MM.1S (cell line): ENCODE measurements around the gene NELL2.

Source experiments
- DNase-seq: peaks from one replicate; pipeline ENCODE4 v3.0.0-alpha.2; 2015
- H2AFZ ChIP-seq: fragments of 300-600 bp; sonication (generic); 2 replicates; pipeline ENCODE4 v1.6.0; 2016; ENCODE audit warnings: antibody characterized with exemption, low read length
- H3F3A ChIP-seq: fragments of 300-600 bp; sonication (generic); 2 replicates; pipeline ENCODE4 v1.6.1; 2016; ENCODE audit warnings: mild to moderate bottlenecking, antibody characterized with exemption, low read length, moderate library complexity, mixed read lengths; ENCODE audit not compliant: insufficient read depth
- H3K27ac ChIP-seq: fragments of 300-600 bp; sonication (generic); 2 replicates; pipeline ENCODE4 v1.5.1; 2016; ENCODE audit warnings: mild to moderate bottlenecking, low read length
- H3K27me3 ChIP-seq: fragments of 300-600 bp; sonication (generic); replicated peaks from 2 replicates; pipeline ENCODE4 v1.6.0; 2016; ENCODE audit warnings: low read length; ENCODE audit not compliant: insufficient read depth
- H3K36me3 ChIP-seq: fragments of 300-600 bp; sonication (generic); replicated peaks from 2 replicates; pipeline ENCODE4 v1.6.1; 2016; ENCODE audit warnings: mild to moderate bottlenecking, low read length, mixed read lengths; ENCODE audit not compliant: insufficient read depth
- H3K4me1 ChIP-seq: fragments of 300-600 bp; sonication (generic); 2 replicates; pipeline ENCODE4 v1.6.1; 2016; ENCODE audit warnings: low read length, mixed read lengths
- H3K4me2 ChIP-seq: fragments of 300-600 bp; sonication (generic); 2 replicates; pipeline ENCODE4 v1.6.0; 2016; ENCODE audit warnings: low read depth, low read length
- H3K4me3 ChIP-seq: fragments of 300-600 bp; sonication (generic); 2 replicates; pipeline ENCODE4 v1.5.1; 2016; ENCODE audit warnings: low read length, mixed read lengths
- H3K79me2 ChIP-seq: fragments of 300-600 bp; sonication (generic); 2 replicates; pipeline ENCODE4 v1.6.1; 2016; ENCODE audit warnings: mixed run types, low read length, mixed read lengths
- H3K9ac ChIP-seq: fragments of 300-600 bp; sonication (generic); 2 replicates; pipeline ENCODE4 v1.6.1; 2016; ENCODE audit warnings: low read length, mixed read lengths
- H3K9me2 ChIP-seq: fragments of 300-600 bp; sonication (generic); replicated peaks from 2 replicates; pipeline ENCODE4 v1.6.1; 2016; ENCODE audit warnings: mild to moderate bottlenecking, low read length, mixed read lengths; ENCODE audit not compliant: insufficient read depth
- H3K9me3 ChIP-seq: fragments of 300-600 bp; sonication (generic); replicated peaks from 2 replicates; pipeline ENCODE4 v1.6.1; 2016; ENCODE audit warnings: mild to moderate bottlenecking, low read length, mixed read lengths; ENCODE audit not compliant: insufficient read depth
- H4K20me1 ChIP-seq: fragments of 300-600 bp; sonication (generic); 2 replicates; pipeline ENCODE4 v1.6.1; 2016; ENCODE audit warnings: mild to moderate bottlenecking, low read length, moderate library complexity, mixed read lengths; ENCODE audit not compliant: insufficient read depth
- CTCF ChIP-seq: fragments of 300-600 bp; sonication (generic); IDR thresholded peaks from 2 replicates; pipeline ENCODE4 v1.5.1; 2016; ENCODE audit warnings: antibody characterized with exemption, low read length, mixed read lengths
- EZH2 ChIP-seq: fragments of 300-600 bp; sonication (generic); optimal IDR thresholded peaks from 2 replicates; pipeline ENCODE3; 2017; ENCODE audit warnings: low read depth, mild to moderate bottlenecking, antibody characterized with exemption, low read length, mixed read lengths
- EZH2phosphoT487 ChIP-seq: fragments of 300-600 bp; sonication (generic); IDR thresholded peaks from 2 replicates; pipeline ENCODE4 v1.6.1; 2018; ENCODE audit warnings: antibody characterized with exemption, low read length

NELL2 gene

DNA sequence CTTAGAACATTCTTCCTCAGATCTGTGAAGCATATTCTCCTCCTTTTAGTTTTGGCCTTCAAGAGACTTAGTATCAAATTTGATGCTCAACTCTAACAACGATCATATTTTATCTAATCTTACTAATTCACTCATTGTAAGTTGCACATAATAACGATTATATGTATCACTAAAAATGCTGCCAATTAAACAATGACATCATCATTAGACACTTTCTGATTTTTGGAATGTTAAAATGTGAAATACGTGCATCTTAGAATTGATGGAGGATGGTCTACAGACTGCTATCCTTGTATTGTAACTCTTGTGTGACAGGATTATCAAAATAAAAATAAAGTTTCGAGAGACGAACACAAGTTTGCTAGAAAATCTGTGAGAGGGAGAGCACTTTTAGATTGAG lies 311.0 kb downstream of the NELL2 start:
- H3K4me2 ChIP-seq: no peak overlapping the region
- H3F3A ChIP-seq: no peaks in the 10 kb centered on the region
- H3K9me3 ChIP-seq: no peaks in the 10 kb centered on the region
- no peaks in the 10 kb centered on the region for H3K36me3 ChIP-seq
- H2AFZ ChIP-seq: no peak overlapping the region
- no peaks in the 10 kb centered on the region for H3K79me2 ChIP-seq
- H3K4me3 ChIP-seq: no peak overlapping the region
- no peaks in the 10 kb centered on the region for H4K20me1 ChIP-seq
- no peaks in the 10 kb centered on the region for H3K4me1 ChIP-seq
- H3K27me3 ChIP-seq: no peaks in the 10 kb centered on the region
- no peak overlapping the region for H3K9ac ChIP-seq
- no peak for DNase-seq
- no peak for TF ChIP-seq CTCF
- TF ChIP-seq EZH2: no peak
- TF ChIP-seq EZH2phosphoT487: no peak
- no peak overlapping the region for H3K27ac ChIP-seq
- H3K9me2 ChIP-seq: no peaks in the 10 kb centered on the region

GRCh38 chr12:44563486-44563885 lies 312.6 kb downstream of the NELL2 start:
- no peak overlapping the region for H2AFZ ChIP-seq
- no peaks in the 10 kb centered on the region for H3K79me2 ChIP-seq
- TF ChIP-seq CTCF (no peak), EZH2 (no peak), EZH2phosphoT487 (no peak)
- H4K20me1 ChIP-seq: no peaks in the 10 kb centered on the region
- H3K9ac ChIP-seq: no peak overlapping the region
- H3F3A ChIP-seq: no peaks in the 10 kb centered on the region
- H3K27ac ChIP-seq: no peak overlapping the region
- H3K9me3 ChIP-seq: no peaks in the 10 kb centered on the region
- no peak for DNase-seq
- H3K4me1 ChIP-seq: no peaks in the 10 kb centered on the region
- no peaks in the 10 kb centered on the region for H3K36me3 ChIP-seq
- H3K4me2 ChIP-seq: no peak overlapping the region
- no peaks in the 10 kb centered on the region for H3K27me3 ChIP-seq
- H3K9me2 ChIP-seq: no peaks in the 10 kb centered on the region
- no peak overlapping the region for H3K4me3 ChIP-seq

- no peaks in the 10 kb centered on the region for H3K79me2 ChIP-seq
- no peaks in the 10 kb centered on the region for H3K27me3 ChIP-seq
- no peaks in the 10 kb centered on the region for H3K36me3 ChIP-seq
- DNase-seq: no peak
- H3K4me1 ChIP-seq: no peaks in the 10 kb centered on the region
- H3K27ac ChIP-seq: no peak overlapping the region
- H4K20me1 ChIP-seq: no peaks in the 10 kb centered on the region
- no peaks in the 10 kb centered on the region for H3K9me3 ChIP-seq
- H3K9me2 ChIP-seq: no peaks in the 10 kb centered on the region
- no peaks in the 10 kb centered on the region for H3F3A ChIP-seq
- TF ChIP-seq EZH2 (no peak), EZH2phosphoT487 (no peak), CTCF (no peak)
- H3K4me2 ChIP-seq: no peak overlapping the region
- no peak overlapping the region for H3K4me3 ChIP-seq
- no peak overlapping the region for H3K9ac ChIP-seq
- H2AFZ ChIP-seq: no peak overlapping the region
These were observed 317.6 kb downstream of the NELL2 start for GRCh38 chr12:44558340-44559100.
